Left kidney (tissue), 2 donors: ENCODE measurements around the gene FOXP1. TPM values are rescaled to one million over a fixed set of nuclear protein-coding genes. Genes with fewer than 3 reads are reported as not detected.

Source experiments
- DNase-seq: peaks from one replicate; pipeline ENCODE4 v3.0.0-alpha.2; 2013
- polyA plus RNA-seq: library from polyadenylated mRNA; unstranded; fragments of 120-200 nt; gene quantifications from one replicate; pipeline ENCODE4 v1.2.1, GENCODE V29; 2013; ENCODE audit not compliant: insufficient read length

The FOXP1 gene
- polyA plus RNA-seq, 1 donor = 46.7 TPM

DNA sequence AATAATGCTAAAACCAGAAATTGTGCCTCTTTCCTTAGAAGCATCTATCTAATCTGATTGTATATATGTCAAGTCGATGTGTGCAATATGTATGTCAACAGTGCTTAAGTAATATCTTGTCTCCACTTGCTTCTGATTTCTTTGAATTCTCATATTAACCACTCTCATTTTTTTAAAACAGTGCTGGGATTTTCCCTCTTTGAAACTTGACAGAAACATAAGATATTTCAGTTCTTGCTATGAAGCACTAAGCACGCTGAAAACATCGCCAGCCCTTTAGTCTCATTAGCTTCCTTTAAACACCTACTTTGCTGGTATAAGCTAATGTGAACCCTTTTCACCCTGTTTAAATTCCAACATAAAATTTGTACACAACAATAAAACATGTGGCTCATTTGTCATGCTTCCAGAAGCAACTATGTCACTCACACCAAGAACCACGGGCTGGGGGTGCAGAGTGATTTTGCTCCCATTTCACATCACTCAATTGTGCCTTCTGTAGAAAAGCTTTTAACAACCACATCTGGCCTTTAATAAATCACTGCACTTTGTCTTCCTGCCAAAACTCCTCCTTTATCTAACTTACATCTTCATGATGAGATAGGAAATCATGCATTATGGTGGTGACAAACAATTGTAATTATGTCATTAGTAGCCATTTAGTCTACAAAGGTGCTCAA, 185.2 kb downstream of the FOXP1 start:
- no peak for DNase-seq

DNA sequence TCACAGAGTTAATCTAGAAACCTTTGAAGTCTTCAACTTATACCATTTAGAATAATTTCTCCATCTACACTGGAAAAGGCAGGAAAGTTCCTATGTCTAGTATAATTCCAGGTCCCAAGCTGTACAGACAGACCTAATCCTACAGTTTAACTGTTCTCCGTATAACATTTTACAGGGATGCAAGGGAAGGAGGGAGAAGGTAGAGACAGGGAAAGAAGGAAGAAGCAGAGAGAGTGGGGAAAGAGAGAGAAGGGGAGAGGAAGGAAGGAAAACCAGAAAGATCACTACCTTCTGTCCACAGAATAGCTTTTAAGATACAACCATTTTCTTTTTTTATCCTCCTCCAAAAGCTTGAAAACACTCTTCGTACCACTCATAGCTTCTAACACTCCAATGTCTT, 185.8 kb downstream of the FOXP1 start:
- DNase-seq = no peak

DNA sequence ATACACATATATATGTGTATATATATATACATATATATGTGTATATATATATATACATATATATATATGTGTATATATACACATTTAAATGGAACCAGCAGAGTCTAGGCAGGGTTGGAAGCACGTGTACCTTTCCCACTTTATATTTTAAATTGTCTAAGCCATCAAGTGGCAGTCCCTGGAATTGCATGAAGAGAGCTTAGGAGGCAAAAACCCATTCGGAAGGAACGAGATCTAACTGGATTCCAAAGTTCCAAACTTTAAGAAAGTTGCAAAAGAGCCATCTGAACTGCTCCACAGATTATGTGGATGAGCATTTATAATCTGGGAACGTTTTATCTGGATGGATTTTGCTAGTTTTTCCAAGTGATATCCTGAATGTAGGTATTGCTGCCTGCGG, 186.5 kb downstream of the FOXP1 start:
- DNase-seq = no peak

DNA sequence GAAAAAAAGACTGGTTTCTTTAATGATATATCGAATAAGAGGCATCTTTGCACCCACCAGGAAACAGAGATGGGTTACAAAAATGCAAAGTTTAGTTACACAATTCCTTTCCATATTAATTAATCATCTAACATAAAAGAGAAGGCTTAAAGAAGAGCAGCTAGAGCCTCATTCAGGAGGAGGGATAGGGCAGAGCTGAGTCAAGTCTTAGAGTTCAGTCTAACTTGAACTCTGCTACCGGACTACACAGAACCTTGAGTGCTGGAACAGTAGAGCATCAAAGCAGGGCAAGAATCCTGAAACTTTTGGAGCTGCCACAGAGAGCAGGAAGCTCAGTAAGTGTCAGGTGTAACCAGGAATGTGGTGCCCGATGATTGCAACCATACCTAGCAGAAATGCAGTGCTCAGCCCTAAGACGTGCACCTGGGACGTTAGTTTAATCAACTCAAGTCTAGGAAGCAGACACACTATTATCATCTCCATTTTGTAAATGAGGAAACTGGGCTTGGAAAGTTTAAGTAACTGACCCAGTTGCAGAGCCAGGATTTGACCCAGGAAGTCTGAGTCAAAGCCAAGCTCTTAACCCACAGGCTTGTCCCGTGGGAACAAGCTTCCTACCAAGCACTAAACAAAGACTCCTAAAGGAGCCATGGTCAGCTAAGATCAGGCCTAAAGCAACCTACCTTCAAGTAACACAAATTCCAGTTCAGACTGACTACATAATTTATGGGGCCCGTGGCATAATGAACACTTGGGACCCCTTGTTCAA, 187.4 kb downstream of the FOXP1 start:
- DNase-seq = no peak

DNA sequence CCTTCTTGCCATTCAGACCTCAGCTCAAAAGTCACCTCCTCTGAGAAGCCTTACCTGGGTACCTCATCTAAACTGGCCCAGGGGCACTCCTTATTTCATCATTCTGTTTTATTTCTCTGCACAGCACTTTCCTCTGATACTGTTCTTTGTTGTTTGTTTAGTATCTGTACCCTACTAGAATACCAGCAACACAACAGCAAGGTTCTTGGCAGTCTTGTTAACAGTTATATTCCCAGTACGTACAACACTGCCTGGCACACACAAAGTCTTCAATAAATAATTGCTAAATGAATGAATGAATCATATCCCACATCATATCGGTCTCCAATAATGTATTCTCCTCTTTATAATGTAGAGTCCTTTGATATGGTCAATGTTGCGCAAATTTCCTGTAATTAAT, 188.1 kb downstream of the FOXP1 start:
- DNase-seq = no peak

DNA sequence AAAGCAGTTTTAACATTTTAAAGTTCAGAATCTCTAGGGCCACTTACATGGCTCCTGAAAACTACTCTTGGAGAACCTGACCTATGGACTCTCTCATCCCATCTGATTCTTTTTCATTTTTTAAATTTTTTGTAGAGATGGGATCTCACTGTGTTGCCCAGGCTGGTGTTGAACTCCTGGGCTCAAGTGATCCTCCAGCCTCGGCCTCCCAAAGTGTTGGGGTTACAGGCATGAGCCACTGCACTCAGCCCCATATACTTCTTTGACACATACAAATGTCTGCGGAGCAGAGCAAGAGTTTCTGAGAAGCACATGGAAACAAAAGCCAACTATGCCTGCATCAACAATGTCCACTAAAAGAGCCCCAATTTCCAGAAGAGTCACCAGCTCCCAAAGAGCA, 189.8 kb downstream of the FOXP1 start:
- no peak for DNase-seq

DNA sequence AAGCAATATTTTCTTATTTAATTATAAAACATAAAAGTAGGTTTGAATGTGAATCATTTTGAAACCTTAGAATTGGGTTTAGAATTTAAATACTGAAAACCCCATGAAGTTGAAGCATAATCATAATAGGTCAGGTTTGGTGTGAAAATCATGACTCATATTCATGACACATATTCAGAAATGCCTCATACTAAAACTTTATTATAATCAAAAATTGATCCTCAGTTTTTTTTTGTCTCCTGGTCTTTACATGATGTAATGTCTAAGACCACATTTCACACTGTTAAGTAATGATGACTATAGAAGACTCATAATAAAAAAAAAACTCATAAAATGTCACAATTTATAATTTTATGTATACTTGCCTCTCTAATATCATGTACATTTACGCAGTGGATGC, 190.4 kb downstream of the FOXP1 start:
- no peak for DNase-seq

DNA sequence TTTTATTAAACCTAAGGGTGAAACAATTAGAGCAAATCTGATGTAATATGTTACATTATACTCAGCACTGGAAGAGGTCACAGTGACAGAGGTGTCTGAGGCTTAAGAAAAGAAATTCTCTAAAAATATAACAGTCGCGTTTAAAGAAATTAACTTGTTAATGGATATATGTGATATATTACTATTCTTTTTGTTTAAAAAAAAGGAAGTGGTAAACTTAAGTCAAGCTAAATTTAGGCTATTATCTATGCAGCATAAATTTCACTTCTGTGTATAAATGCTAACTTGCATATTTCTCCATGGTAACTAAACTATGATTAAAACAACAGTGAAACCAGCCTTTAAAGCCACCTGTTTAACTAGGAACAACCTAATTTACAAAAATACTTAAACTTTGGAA, 191.3 kb downstream of the FOXP1 start:
- no peak for DNase-seq

DNA sequence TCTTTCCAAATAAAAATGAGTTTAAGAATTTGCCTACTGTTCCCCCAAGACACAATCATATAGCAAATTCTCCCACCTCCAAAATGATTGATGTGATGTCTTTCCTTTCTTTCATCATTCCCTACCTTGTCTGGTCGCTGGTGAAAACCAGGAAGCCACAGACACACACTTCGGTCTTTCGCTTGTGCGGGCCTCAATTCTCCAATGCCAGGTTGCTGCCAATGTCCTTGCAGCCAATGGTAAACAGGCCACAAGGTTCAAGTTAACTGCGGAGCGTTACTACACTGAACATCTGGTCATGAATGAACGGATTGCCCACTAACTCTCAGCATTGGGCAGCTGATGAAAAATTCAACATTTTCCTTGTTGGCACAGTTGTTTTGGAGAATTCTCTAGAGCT, 192.2 kb downstream of the FOXP1 start:
- no peak for DNase-seq

DNA sequence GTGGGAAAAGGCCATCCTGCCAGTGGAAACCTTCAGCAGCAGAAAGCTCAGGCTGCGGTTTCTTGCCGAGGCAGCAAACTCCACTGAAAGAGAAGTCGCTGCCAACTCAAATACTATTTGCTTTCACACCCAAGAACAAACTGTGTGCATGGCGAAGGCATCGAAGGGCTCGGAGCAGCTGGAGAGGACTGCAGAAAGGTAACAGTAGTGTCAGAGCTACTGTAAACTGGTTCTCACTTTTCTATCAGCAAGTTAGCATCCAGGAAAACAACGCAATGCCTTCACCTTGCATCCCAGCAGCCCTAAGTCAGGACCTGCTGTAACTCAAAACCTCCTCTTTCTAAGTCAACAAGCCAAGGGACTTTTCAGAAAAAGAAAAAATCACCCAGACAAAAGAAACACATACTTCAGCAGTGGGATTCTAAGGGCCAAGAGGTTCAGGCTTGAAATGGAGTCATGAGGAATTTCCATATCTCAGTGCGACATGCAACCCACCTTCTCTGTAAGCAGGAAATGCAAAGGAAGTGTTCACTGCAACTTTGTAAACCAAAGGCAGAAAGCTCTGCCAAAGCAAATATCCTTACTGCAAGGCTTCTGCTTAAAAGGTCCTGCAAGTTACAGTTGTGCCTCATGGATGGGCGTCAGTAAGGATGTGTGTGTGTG, 193.5 kb downstream of the FOXP1 start:
- no peak for DNase-seq

DNA sequence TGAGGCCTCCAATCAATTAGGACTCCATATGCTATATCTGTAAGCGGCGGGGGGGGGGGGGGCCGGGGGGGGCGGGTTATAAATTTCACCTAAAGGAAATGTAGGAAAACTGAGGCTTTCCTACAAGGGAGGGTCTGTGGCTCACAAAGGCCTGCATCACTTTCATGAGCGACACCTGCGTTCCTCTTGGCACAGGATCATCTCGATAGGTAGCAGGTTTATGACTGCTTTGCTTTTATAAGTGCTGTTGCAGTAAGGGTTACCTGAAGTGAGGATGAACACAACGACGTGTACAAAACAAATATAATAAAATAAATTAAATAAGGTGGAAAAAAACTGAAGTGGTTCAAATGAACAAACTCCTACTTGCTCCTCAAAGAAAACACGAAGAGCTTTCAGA, 194.3 kb downstream of the FOXP1 start:
- DNase-seq = no peak

DNA sequence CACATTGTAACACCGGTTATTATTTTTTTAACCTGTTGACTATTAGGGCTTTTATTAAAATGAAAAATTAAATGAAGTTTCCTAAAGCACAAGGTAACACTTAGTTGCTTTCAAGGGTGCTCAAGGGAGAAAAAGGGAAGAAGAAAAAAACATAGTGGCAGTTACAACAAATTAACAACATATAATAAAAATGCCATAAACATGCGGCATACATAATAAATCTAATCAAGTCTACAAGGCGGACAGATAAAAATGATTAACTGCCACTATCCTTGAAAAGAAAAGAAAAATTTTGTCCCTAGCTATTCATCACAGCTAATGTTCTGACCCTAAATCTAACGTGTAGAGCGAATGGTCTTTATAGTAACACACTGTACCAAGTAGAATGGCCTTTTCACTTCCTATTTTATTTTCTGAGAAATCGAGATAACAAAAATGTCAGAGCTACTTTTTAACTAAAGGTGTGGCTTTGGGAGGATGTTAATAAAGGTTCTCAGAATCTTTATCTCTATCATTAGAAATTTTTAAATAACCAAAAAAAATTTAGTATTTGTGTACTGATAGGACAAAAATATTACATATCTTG, 194.9 kb downstream of the FOXP1 start:
- DNase-seq = no peak

DNA sequence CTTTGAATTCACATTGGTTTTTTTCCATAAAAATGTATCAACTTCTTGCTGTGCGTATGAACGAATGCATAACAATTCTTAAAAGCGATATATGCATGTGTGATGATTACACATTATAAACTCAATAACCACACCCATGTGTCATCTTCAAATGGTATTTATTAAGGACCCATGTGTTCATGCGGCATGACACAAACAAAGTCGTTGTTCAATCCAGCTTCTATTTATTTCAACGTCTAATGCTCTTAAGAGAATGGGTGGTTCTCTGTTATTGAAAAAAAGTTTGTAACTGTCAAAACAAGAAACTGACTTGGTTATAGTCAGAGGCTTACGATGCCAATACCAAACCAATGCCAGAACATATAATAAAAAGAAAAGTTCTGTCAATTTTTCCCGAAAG, 195.9 kb downstream of the FOXP1 start:
- DNase-seq = no peak

DNA sequence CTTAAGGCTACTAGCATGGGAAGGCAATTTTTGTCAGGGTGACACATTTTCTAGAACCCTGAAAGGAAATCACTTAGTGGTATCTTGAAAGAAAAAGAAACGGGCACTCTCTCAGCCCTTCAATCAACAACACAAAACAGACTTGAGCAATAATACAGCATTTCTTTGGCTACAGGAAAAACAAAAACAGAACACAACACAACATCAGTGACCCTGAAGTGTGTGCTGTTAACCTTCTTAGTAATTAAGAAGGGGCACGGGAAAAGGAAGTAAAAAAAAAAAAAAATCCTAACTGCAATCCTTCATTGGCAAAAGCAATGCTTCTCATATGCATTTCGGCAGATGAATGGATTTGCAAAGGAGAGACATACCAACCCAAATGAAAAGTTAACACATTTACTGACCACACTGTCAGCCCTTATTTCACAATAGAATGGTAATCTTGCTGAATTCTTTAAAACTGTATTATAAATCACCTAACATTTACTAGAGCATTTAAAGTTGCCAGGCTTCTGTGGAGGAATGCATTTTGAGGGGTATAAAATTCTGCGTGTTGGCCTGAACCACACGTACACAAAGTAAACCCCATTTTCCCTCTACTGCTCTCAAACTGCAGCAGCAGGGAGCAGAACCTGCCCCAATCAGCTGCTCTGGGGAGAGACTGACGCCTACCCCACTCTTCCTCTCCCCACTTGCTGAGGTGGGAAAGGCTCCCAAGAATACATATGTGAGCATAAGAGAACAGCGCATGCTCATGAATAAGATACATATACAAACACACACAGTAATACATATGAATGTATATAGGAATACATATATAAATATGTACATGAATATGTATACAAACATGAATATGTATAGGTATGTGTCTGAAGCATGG, 198.5 kb downstream of the FOXP1 start:
- DNase-seq = no peak

DNA sequence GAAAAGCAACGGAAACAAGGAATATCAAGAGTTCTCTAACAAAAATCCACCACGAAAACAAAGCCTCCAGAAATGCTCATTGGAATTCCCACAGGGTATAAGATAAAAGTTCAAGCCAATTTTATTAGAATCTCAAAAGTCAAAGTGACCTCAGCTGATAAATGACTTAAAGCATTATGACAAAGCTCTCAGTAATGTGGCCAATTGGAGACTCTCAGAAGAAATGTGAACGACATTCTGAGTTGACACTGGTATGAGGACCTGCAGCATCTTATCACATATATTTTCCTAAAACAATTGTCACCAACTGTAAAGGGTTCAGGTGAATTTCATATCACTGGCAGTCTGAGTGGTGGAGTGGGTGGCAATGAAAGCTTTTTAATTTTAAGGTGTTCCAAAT, 199.1 kb downstream of the FOXP1 start:
- no peak for DNase-seq

DNA sequence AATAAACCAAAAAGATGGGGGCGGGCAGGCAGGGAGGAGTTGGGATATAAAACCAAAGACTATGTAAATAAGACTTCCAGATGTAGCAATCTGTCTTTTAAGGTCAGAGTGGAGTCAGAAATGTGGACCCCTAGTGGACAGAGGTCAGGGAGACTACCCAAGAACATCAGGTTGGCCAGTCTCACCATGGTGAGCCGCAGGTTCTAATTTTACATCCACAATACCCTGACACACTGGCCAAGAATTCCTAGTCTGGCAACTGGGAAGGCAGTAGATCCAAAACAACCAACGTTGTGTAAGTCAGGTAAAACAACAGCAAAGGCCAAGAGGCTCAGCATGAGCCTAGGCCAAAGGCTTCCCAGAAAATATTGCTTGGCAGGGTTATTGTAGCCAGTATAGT, 203.4 kb downstream of the FOXP1 start:
- DNase-seq = no peak

DNA sequence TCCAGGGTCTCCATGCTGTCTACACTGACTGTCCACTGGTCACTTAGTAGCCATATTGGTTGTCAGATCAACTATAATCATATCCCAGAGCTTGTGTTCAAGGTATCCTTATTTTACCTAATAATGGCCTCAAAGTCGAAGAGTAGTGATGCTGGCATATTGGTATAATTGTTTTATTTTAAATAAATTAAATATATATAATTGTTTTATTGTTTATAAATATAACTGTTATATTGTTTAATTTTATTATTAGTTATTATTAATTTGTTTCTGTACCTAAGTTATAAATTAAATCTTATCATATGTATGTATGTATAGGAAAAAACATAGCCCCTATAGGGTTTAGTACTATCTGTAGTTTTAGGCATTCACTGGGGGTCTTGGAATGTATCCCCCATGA, 205.0 kb downstream of the FOXP1 start:
- DNase-seq = no peak

DNA sequence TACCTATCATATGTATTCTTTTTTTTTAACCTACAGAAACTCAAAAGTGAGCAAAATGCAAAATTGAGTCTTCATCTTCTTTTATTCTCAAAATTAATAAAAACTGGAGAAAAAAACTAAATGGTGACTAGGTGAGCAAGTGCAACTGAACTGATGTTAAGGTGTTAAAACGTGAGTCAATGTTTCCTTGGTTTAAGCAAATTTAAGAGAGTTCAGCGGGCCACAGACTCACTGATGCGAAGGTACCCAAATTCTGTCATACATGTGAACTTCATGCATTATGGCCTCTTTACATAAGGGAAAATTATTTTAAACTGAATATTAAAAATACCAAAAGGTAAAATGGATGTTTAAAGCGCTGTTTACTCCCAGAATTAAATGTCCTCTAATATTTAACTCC, 206.6 kb downstream of the FOXP1 start:
- DNase-seq = no peak

DNA sequence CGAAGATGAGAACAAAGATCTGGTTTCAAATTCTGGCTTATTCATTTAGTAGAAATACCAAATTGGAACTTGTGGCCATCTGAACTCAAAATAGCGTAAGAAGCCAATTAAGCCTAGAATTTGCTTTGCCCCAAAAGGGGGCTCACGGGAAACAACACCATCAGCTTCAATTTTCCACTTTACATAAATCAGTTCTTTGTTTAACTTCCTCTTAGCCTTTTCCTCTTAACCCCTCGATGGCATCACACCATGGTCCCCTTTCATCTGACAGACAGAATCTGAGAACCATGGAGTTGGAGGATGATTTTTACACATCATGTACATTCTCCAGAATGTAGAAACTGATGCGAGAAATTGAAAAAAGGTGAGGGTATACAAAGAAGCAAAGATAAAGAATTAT, 207.0 kb downstream of the FOXP1 start:
- no peak for DNase-seq

DNA sequence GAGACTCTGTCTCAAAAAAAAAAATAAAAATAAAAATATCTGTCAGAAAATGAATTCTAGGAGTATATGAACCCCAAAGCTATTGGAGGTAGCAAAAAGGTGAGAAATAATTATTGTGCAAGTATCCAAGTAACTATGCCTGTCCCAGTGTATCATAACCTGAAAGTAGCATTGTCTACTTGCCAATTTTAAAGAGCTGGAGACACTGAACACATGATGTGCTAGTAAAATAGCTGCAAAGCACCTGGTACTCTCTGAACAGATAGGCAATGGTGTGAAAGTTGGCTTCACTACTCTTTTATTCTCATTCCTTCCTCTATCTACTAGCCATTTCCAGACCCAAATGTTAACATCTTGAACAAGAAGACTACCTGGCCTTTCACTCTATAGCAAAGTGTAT, 208.9 kb downstream of the FOXP1 start:
- no peak for DNase-seq

DNA sequence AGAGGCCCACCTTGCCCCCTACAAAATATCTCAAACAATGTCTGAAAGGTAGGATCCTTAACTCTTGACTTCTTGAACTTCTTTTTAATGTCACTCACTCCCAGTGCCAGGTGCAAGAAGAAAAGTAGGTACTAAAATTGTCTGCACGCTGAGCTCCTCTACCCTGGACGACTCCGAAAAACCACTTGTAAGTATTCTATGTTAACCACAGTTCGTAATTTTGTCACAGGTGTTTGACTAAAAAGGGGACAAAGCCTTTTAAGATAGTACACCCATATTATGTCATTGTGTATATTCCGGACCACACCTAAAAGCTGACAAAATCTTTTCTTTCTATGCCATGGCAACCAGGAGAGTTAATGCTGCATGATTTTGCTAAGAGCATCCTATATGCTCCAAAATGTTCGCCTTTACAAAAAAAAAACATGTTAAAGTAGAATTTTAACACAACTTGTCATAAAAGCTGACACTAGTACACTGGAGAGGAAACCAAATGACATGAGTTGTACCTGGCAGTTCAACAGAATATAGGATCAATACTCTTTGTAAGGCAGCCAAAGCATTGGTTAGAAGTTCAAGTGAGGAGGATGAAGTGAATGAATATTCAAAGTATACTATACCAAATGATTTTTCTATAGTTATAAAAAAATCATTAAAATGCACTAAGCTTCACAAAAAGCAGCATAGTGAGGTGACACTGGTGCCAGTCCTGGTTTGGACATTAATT, 210.5 kb downstream of the FOXP1 start:
- no peak for DNase-seq
